ENCODE results near the gene BCDIN3D. TPM values are rescaled to one million over a fixed set of nuclear protein-coding genes. Genes with fewer than 3 reads are reported as not detected.

BCDIN3D gene
- total and polyA plus RNA-seq, 2 experiments from 2014 or later = 3.5 to 5.6 TPM

DNA sequence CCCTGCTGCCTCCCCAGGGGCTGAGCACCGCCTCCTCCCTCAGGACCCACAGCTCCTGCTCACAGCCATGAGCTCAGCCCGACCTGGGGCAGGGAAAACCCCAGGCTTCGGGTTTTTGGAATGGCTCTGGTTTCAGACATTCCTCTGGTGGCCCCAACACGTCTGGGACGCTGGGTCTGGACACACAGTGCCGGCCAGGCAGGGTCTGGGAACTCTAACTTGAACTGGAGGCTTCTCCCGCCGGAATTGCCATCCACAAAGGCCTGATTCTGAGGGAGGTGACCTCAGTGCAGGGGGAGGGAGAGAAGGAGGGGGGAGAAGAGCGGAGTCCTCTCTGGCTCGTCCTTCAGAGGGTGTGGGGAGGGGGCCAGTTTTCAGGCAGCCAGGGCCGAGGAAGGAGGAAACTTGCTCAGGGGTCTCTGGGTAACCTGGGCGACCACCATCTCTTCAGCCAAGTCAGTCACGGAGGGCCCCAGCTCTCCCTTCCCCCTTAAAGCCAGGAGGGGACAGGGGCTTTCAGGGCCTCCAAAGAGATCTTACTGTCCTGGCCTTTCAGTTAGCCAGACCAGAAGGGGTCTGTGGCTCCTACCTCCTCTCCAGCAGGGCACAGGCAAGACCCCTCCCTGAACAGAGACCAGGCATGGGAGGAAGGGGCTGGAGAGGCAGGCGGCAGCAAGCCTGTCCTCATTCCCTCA is 34.1 kb downstream of the BCDIN3D start:
- no peaks in the 10 kb centered on the region for H3K9me3 ChIP-seq (ENCODE audit: low read depth)

GRCh38 chr12:49807991-49808580 is 34.8 kb downstream of the BCDIN3D start:
- Histone ChIP-seq H3K4me2 (peak overlapping the region; percentile 56), H2AFZ (no peak overlapping the region), H3K79me2 (peaks cover 49% of the 10 kb centered on the region), H3K4me3 (no peak overlapping the region), H3K9me3 (ENCODE audit: low read depth) (no peaks in the 10 kb centered on the region), H3K27me3 (no peaks in the 10 kb centered on the region), H4K20me1 (ENCODE audit: insufficient read depth, poor library complexity, severe bottlenecking) (peaks cover 11% of the 10 kb centered on the region), H3K36me3 (replicated peaks; ENCODE audit: insufficient read depth, low read depth) (no peaks in the 10 kb centered on the region), H3K9me2 (replicated peaks; ENCODE audit: insufficient read depth) (no peaks in the 10 kb centered on the region), H3K4me1 (ENCODE audit: insufficient read depth) (peaks cover 22% of the 10 kb centered on the region), H3K27ac (peak overlapping the region; percentile 76)
- DNase-seq (ENCODE audit: low spot score) = no peak
- TF ChIP-seq EZH2phosphoT487 (IDR thresholded peaks at IDR 0.05; ENCODE audit: low read depth, severe bottlenecking, unreplicated experiment) = no peak
- no peak for TF ChIP-seq EZH2 (IDR thresholded peaks at IDR 0.05; ENCODE audit: borderline replicate concordance)
- TF ChIP-seq, protein P1, sequence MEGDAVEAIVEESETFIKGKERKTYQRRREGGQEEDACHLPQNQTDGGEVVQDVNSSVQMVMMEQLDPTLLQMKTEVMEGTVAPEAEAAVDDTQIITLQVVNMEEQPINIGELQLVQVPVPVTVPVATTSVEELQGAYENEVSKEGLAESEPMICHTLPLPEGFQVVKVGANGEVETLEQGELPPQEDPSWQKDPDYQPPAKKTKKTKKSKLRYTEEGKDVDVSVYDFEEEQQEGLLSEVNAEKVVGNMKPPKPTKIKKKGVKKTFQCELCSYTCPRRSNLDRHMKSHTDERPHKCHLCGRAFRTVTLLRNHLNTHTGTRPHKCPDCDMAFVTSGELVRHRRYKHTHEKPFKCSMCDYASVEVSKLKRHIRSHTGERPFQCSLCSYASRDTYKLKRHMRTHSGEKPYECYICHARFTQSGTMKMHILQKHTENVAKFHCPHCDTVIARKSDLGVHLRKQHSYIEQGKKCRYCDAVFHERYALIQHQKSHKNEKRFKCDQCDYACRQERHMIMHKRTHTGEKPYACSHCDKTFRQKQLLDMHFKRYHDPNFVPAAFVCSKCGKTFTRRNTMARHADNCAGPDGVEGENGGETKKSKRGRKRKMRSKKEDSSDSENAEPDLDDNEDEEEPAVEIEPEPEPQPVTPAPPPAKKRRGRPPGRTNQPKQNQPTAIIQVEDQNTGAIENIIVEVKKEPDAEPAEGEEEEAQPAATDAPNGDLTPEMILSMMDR (IDR thresholded peaks at IDR 0.05; ENCODE audit: poor library complexity) = no peak
- 89% methylated on average over 12 of the region's 12 CpGs for WGBS (ENCODE audit: low lambda C conversion rate, missing lambda C conversion rate)

More for the DNA sequence above, 34.1 kb downstream of the BCDIN3D start:
- Histone ChIP-seq H3K4me1 (ENCODE audit: insufficient read depth) (peaks cover 22% of the 10 kb centered on the region), H3K27me3 (no peaks in the 10 kb centered on the region), H3K27ac (peak overlapping the region; percentile 76), H3K4me3 (no peak overlapping the region), H4K20me1 (ENCODE audit: insufficient read depth, poor library complexity, severe bottlenecking) (peaks cover 11% of the 10 kb centered on the region), H3K79me2 (peaks cover 57% of the 10 kb centered on the region), H3K9me2 (replicated peaks; ENCODE audit: insufficient read depth) (no peaks in the 10 kb centered on the region), H3K36me3 (replicated peaks; ENCODE audit: insufficient read depth, low read depth) (no peaks in the 10 kb centered on the region), H3K4me2 (peak overlapping the region; percentile 56), H2AFZ (no peak overlapping the region)
- 65% methylated on average over 11 of the region's 14 CpGs for WGBS (ENCODE audit: low lambda C conversion rate, missing lambda C conversion rate)
- DNase-seq (ENCODE audit: low spot score) = no peak
- TF ChIP-seq EZH2phosphoT487 (IDR thresholded peaks at IDR 0.05; ENCODE audit: low read depth, severe bottlenecking, unreplicated experiment) (no peak), EZH2 (IDR thresholded peaks at IDR 0.05; ENCODE audit: borderline replicate concordance) (no peak)
- TF ChIP-seq, protein P1 (IDR thresholded peaks at IDR 0.05; ENCODE audit: poor library complexity) = no peak

DNA sequence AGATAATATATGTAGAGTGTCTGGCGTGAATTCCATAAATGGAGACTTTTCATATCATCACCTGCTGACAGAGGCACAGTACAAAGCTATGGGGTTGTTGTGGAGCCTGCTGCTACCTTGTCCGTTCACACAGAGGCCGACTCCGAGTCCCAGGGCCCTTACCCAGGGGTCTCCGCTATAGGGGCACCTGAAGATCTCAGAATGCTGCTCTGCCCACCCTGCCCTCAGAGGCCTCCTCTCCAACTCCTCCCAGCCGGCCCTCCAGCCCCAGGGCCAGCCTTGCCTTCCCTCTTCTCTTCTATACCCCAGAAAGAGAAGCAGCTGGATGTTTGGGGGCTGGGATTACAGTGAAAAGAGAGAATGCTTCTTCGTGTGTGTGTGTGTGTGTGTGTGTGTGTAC is 36.0 kb downstream of the BCDIN3D start:
- no peak overlapping the region for H2AFZ ChIP-seq
- WGBS (ENCODE audit: low lambda C conversion rate, missing lambda C conversion rate) = 90% methylated on average over 7 of the region's 7 CpGs
- H3K4me3 ChIP-seq = no peak overlapping the region
- H3K79me2 ChIP-seq = peaks cover 37% of the 10 kb centered on the region
- H3K36me3 ChIP-seq (replicated peaks; ENCODE audit: insufficient read depth, low read depth) = no peaks in the 10 kb centered on the region
- no peaks in the 10 kb centered on the region for H3K9me3 ChIP-seq (ENCODE audit: low read depth)
- H3K4me2 ChIP-seq = no peak overlapping the region
- H3K27ac ChIP-seq = no peak overlapping the region
- H4K20me1 ChIP-seq (ENCODE audit: insufficient read depth, poor library complexity, severe bottlenecking) = peaks cover 11% of the 10 kb centered on the region
- no peaks in the 10 kb centered on the region for H3K9me2 ChIP-seq (replicated peaks; ENCODE audit: insufficient read depth)
- DNase-seq (ENCODE audit: low spot score) = no peak
- H3K27me3 ChIP-seq = no peaks in the 10 kb centered on the region
- H3K4me1 ChIP-seq (ENCODE audit: insufficient read depth) = peaks cover 22% of the 10 kb centered on the region
- TF ChIP-seq, protein P1 (IDR thresholded peaks at IDR 0.05; ENCODE audit: poor library complexity) = no peak
- TF ChIP-seq EZH2 (IDR thresholded peaks at IDR 0.05; ENCODE audit: borderline replicate concordance) (no peak), EZH2phosphoT487 (IDR thresholded peaks at IDR 0.05; ENCODE audit: low read depth, severe bottlenecking, unreplicated experiment) (no peak)

Data from hepatocyte (in vitro differentiated cells).